Measurements from ENCODE around the gene ITGB6. TPM values are rescaled to one million over a fixed set of nuclear protein-coding genes. Genes with fewer than 3 reads are reported as not detected.

The ITGB6 gene
- total RNA-seq, 1 donor: not detected

- Histone ChIP-seq H3K9me3 (ENCODE audit: low read depth, low read length) (no peaks in the 10 kb centered on the region), H3K27me3 (ENCODE audit: insufficient read depth, low read length) (no peaks in the 10 kb centered on the region), H3K4me3 (ENCODE audit: low read length) (no peak overlapping the region), H3K4me1 (ENCODE audit: insufficient read depth, low read length) (no peaks in the 10 kb centered on the region)
These were observed 87.9 kb downstream of the ITGB6 start for GRCh38 chr2:160111951-160112798.

- H3K9me3 ChIP-seq (ENCODE audit: low read depth, low read length): no peaks in the 10 kb centered on the region
- no peaks in the 10 kb centered on the region for H3K4me1 ChIP-seq (ENCODE audit: insufficient read depth, low read length)
- no peaks in the 10 kb centered on the region for H3K27me3 ChIP-seq (ENCODE audit: insufficient read depth, low read length)
- H3K4me3 ChIP-seq (ENCODE audit: low read length): no peak overlapping the region
These were observed 89.3 kb downstream of the ITGB6 start for GRCh38 chr2:160110674-160111239.

GRCh38 chr2:160109939-160110673, 90.0 kb downstream of the ITGB6 start:
- Histone ChIP-seq H3K4me3 (ENCODE audit: low read length) (no peak overlapping the region), H3K4me1 (ENCODE audit: insufficient read depth, low read length) (no peaks in the 10 kb centered on the region), H3K9me3 (ENCODE audit: low read depth, low read length) (no peaks in the 10 kb centered on the region), H3K27me3 (ENCODE audit: insufficient read depth, low read length) (no peaks in the 10 kb centered on the region)

GRCh38 chr2:160109243-160109642, 90.8 kb downstream of the ITGB6 start:
- Histone ChIP-seq H3K27me3 (ENCODE audit: insufficient read depth, low read length) (peaks cover under 1% of the 10 kb centered on the region), H3K4me1 (ENCODE audit: insufficient read depth, low read length) (no peaks in the 10 kb centered on the region), H3K9me3 (ENCODE audit: low read depth, low read length) (no peaks in the 10 kb centered on the region), H3K4me3 (ENCODE audit: low read length) (no peak overlapping the region)

- Histone ChIP-seq H3K9me3 (ENCODE audit: low read depth, low read length) (no peaks in the 10 kb centered on the region), H3K27me3 (ENCODE audit: insufficient read depth, low read length) (peaks cover 3% of the 10 kb centered on the region), H3K4me1 (ENCODE audit: insufficient read depth, low read length) (no peaks in the 10 kb centered on the region), H3K4me3 (ENCODE audit: low read length) (no peak overlapping the region)
These were observed 91.4 kb downstream of the ITGB6 start for GRCh38 chr2:160108646-160109045.

- Histone ChIP-seq H3K4me1 (ENCODE audit: insufficient read depth, low read length) (no peaks in the 10 kb centered on the region), H3K9me3 (ENCODE audit: low read depth, low read length) (no peaks in the 10 kb centered on the region), H3K4me3 (ENCODE audit: low read length) (no peak overlapping the region), H3K27me3 (ENCODE audit: insufficient read depth, low read length) (peaks cover 3% of the 10 kb centered on the region)
These were observed 94.7 kb downstream of the ITGB6 start for GRCh38 chr2:160105366-160105765.

GRCh38 chr2:160104115-160104514, 96.0 kb downstream of the ITGB6 start:
- no peaks in the 10 kb centered on the region for H3K9me3 ChIP-seq (ENCODE audit: low read depth, low read length)
- H3K4me3 ChIP-seq (ENCODE audit: low read length): no peak overlapping the region

GRCh38 chr2:160097326-160097725, 102.7 kb downstream of the ITGB6 start:
- no peak overlapping the region for H3K4me3 ChIP-seq (ENCODE audit: low read length)
- no peaks in the 10 kb centered on the region for H3K4me1 ChIP-seq (ENCODE audit: insufficient read depth, low read length)
- no peaks in the 10 kb centered on the region for H3K9me3 ChIP-seq (ENCODE audit: low read depth, low read length)
- H3K27me3 ChIP-seq (ENCODE audit: insufficient read depth, low read length): no peaks in the 10 kb centered on the region

More at GRCh38 chr2:160104115-160104514, 96.0 kb downstream of the ITGB6 start:
- no peaks in the 10 kb centered on the region for H3K4me1 ChIP-seq (ENCODE audit: insufficient read depth, low read length)
- peaks cover 3% of the 10 kb centered on the region for H3K27me3 ChIP-seq (ENCODE audit: insufficient read depth, low read length)

GRCh38 chr2:160096409-160096808, 103.7 kb downstream of the ITGB6 start:
- no peak overlapping the region for H3K4me3 ChIP-seq (ENCODE audit: low read length)
- H3K4me1 ChIP-seq (ENCODE audit: insufficient read depth, low read length): no peaks in the 10 kb centered on the region
- H3K27me3 ChIP-seq (ENCODE audit: insufficient read depth, low read length): no peaks in the 10 kb centered on the region
- peaks cover 3% of the 10 kb centered on the region for H3K9me3 ChIP-seq (ENCODE audit: low read depth, low read length)

- Histone ChIP-seq H3K4me1 (ENCODE audit: insufficient read depth, low read length) (no peaks in the 10 kb centered on the region), H3K9me3 (ENCODE audit: low read depth, low read length) (peaks cover 40% of the 10 kb centered on the region), H3K4me3 (ENCODE audit: low read length) (no peak overlapping the region), H3K27me3 (ENCODE audit: insufficient read depth, low read length) (no peaks in the 10 kb centered on the region)
These were observed 107.6 kb downstream of the ITGB6 start for GRCh38 chr2:160092445-160092844.

- peaks cover 48% of the 10 kb centered on the region for H3K9me3 ChIP-seq (ENCODE audit: low read depth, low read length)
- no peaks in the 10 kb centered on the region for H3K27me3 ChIP-seq (ENCODE audit: insufficient read depth, low read length)
- no peaks in the 10 kb centered on the region for H3K4me1 ChIP-seq (ENCODE audit: insufficient read depth, low read length)
- H3K4me3 ChIP-seq (ENCODE audit: low read length): no peak overlapping the region
These were observed 108.7 kb downstream of the ITGB6 start for GRCh38 chr2:160091381-160091780.

- Histone ChIP-seq H3K4me1 (ENCODE audit: insufficient read depth, low read length) (no peaks in the 10 kb centered on the region), H3K9me3 (ENCODE audit: low read depth, low read length) (peaks cover 60% of the 10 kb centered on the region), H3K4me3 (ENCODE audit: low read length) (no peak overlapping the region), H3K27me3 (ENCODE audit: insufficient read depth, low read length) (no peaks in the 10 kb centered on the region)
These were observed 112.0 kb downstream of the ITGB6 start for GRCh38 chr2:160087854-160088745.

GRCh38 chr2:160085662-160086061, 114.4 kb downstream of the ITGB6 start:
- no peaks in the 10 kb centered on the region for H3K27me3 ChIP-seq (ENCODE audit: insufficient read depth, low read length)
- H3K4me1 ChIP-seq (ENCODE audit: insufficient read depth, low read length): no peaks in the 10 kb centered on the region
- no peak overlapping the region for H3K4me3 ChIP-seq (ENCODE audit: low read length)
- peaks cover 50% of the 10 kb centered on the region for H3K9me3 ChIP-seq (ENCODE audit: low read depth, low read length)

- no peak overlapping the region for H3K4me3 ChIP-seq (ENCODE audit: low read length)
- H3K4me1 ChIP-seq (ENCODE audit: insufficient read depth, low read length): peaks cover 3% of the 10 kb centered on the region
These were observed 121.9 kb downstream of the ITGB6 start for GRCh38 chr2:160077912-160078810.

More at GRCh38 chr2:160077912-160078810, 121.9 kb downstream of the ITGB6 start:
- Histone ChIP-seq H3K9me3 (ENCODE audit: low read depth, low read length) (no peaks in the 10 kb centered on the region), H3K27me3 (ENCODE audit: insufficient read depth, low read length) (no peaks in the 10 kb centered on the region)

Data from mononuclear cell (primary cell).